NCI-H748 (cell line): ENCODE results near the gene NUTM1.

ENCODE experiments used
- DNase-seq: peaks from one replicate; lab custom pipeline; 2025; ENCODE audit not compliant: unreplicated experiment; lab: John Stamatoyannopoulos, UW

Gene NUTM1, protein sequence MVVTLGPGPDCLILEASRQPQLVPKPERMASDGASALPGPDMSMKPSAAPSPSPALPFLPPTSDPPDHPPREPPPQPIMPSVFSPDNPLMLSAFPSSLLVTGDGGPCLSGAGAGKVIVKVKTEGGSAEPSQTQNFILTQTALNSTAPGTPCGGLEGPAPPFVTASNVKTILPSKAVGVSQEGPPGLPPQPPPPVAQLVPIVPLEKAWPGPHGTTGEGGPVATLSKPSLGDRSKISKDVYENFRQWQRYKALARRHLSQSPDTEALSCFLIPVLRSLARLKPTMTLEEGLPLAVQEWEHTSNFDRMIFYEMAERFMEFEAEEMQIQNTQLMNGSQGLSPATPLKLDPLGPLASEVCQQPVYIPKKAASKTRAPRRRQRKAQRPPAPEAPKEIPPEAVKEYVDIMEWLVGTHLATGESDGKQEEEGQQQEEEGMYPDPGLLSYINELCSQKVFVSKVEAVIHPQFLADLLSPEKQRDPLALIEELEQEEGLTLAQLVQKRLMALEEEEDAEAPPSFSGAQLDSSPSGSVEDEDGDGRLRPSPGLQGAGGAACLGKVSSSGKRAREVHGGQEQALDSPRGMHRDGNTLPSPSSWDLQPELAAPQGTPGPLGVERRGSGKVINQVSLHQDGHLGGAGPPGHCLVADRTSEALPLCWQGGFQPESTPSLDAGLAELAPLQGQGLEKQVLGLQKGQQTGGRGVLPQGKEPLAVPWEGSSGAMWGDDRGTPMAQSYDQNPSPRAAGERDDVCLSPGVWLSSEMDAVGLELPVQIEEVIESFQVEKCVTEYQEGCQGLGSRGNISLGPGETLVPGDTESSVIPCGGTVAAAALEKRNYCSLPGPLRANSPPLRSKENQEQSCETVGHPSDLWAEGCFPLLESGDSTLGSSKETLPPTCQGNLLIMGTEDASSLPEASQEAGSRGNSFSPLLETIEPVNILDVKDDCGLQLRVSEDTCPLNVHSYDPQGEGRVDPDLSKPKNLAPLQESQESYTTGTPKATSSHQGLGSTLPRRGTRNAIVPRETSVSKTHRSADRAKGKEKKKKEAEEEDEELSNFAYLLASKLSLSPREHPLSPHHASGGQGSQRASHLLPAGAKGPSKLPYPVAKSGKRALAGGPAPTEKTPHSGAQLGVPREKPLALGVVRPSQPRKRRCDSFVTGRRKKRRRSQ

DNA sequence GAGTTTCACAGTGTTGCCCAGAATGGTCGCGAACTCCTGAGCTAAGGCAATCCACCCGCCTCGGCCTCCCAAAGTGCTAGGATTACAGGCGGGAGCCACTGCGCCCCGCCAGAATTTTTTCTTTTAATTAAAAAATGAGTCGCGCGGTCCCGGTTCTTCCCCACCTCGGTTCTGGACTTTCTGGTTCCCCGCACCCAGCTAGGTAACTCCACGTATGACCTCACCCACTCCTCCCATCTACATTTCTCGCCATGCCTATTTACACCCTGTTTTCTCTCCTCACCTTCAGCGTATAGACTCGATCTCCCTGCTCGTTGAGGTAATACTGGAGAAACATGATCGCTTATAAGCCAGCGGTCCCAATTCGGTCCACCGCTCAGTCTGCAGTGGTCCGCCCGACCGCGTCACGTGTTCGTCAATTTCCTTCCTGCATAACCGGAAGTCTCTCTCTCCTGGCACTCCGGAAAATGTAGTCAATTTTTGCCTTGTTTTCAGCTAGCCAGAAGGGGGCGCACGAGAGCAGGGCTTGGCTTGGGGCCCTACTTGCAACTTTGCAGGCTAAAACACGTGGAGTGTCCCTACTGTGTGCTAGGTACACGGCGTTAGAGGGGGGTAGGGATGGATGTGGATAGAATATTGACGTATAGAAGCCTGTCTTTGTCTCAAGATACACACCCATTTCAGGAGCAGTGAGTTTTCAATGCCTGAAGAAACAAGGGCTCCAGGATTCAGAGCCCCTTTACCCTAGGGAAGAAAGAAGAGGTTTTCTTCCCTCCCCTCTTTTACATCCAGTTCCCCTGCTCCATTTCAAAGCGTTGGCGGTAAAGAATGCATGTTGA, at the start of gene NUTM1, which contains the start of gene NOP10:
NUTM1 (plus strand) TSS at position 579 of the 839 bp plus-strand sequence. CDS start 382 bp downstream, outside the sequence.
NOP10 (minus strand) TSS at position 400 of the 839 bp plus-strand sequence; CDS start at position 337, 63 bp downstream.
- DNase-seq = peak; percentile 90

DNA sequence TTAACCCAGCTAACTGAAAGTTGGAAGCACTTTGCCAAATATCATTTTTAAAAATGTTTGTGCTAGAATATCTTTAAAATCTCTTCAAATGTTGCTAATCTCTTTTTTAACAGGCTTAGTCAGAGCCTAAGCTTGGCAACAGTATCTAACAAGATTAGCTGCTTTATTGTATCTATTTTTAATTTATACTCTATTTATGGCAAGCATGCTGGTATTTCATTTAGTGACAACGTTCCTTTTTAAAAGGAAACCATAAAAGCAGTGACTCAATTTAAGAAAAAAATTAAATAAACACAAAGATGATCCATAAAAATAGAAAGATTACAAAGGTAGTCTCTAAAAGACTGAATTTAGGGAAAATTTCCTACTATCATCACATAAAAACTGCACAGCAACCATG, 46.1 kb upstream of the NUTM1 start:
- DNase-seq = no peak

DNA sequence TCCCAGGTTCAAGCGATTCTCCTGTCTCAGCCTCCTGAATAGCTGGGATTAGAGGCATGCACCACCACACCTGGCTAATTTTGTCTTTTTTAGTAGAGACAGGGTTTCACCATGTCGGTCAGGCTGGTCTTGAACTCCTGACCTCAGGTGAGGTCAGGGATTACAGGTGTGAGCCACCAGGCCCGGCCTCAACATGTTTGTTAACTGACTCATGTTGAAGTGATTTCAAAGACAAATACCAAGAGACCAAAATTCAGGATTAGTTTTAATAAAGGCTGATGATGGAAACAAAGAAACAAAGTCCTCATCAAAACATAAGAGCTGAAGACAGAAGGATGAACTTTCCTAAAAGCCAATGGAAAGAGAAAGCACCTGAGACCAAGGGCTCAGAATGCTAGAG, 42.1 kb upstream of the NUTM1 start:
- DNase-seq = no peak

DNA sequence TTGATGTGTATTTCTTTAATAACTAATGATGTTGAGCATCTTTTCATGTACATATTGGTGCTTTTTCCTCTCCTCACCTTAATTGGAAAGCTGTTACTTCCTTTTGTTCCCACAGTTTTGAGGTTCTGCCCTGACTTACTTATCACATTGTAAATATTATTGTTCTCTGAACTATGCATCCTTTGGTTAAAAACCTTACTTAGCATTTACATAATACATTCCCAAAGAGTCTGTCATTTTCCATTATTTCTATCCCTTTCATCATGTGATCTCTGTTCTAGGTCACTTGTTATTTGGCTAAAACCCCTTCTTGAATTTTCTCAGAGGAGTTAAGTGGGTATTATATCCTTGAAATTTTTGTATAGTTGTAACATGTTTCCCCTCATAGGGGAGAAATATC, 38.5 kb upstream of the NUTM1 start:
- no peak for DNase-seq

DNA sequence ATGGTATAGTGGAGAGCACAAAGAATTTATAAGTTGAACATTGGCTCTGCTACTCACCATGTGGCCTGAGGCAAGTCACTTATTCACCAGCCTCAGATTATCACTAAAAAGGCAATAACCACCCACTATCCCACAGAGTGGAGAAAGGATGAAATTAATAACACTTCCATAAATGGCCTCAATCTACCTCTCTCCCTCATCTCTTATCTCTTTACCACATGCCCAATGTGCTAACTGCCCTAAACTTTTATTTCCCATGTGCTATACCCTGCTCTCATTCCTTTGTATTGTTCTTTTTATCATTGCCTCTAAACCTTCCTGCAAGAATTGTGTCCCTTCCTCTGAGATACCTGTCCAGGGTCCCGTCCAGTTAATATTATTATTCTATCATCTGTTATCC, 31.6 kb upstream of the NUTM1 start:
- DNase-seq = no peak

DNA sequence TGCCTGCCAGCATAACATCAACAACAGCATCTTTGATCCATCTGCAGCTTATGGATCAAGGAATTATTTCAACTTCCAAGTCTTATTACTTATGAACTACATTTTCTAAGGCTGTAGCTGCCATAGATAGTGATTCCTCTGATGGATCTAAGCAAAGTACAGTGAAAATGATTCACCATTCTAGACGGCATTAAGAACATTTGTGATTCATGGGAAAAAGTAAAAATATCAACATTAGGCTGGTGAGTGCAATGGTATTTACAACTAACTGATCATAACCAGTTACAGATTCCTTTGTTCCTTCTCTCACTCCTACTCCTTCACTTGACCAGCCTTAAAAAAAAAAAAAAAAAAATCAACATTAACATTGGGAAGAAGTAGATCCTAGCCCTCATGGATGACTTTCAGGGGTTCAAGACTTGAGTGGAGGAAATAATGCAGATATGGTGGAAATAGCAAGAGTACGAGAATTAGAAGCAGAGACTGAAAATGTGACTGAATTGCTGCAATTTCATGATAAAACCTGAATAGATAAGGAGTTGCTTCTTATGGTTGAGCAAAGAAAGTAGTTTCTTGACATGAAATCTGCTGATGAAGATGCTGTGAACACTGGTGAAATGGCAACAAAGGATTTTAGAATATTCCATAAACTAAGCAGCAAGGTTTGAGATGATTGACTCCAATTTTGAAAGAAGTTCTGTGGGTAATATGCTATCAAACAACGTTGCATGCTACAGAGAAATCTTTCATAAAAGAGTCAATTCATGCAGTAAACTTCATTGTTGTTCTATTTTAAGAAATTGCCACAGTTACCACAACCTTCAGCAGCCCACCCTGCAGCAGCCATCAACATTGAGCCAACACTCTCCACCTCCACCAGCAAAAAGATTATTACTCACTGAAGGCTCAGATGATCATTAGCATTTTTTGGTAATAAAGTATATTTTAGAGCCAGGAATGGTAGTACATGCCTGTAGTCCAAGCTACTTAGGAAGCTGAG, 28.3 kb upstream of the NUTM1 start:
- no peak for DNase-seq

DNA sequence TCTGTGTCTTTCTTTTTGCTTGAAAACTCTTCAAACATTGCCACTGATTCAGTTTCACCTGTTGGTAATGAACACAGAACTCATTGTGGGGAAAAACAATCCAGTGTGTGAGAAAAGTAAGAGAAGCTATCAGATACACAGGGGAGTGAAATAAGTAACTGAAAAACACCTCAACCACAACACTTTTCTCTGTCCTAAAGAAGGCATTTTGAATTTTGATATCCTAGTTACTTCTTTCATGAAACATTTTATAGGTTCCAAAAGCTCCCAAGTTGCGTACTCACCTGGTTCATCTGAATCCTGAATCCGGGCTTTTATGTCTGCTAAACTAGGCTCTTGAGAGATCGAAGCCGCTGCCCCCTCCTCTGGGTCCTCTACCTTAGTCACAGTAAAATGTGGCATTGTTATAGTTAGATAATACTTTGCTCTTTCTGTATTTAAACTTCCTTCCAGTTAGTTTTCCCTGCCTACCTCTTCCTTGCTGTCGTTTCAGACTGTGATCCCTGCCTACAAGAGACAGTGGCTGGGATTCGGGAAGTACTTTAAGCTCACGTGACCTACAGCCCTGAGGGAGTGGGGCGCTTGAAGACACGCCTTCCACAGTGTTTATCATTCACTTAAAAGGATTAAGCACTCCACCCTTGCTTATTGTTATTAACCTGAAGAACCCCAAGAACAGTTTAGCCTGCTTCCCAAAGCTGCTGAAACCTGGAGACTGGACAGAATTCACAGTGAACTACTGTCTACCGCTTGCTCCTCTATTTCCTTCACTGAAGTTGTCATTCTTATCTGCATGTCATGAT, 24.6 kb upstream of the NUTM1 start:
- DNase-seq = peak; percentile 70

DNA sequence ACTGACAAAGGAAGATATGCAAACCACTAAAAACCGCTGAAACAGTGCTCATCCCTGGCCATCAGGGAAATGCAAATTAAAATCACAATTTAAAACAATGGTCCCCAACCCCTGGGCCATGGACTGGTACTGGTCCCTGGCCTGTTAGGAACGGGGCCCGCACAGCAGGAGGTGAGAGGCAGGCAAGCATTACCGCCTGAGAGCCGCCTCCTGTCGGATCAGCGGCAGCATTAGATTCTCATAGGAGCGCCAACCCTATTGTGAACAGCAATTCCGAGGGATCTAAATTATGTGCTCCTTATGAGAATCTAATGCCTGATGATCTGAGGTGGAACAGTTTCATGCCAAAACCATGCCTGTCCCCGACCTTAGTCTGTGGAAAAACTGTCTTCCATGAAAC, 19.9 kb upstream of the NUTM1 start:
- DNase-seq = no peak

DNA sequence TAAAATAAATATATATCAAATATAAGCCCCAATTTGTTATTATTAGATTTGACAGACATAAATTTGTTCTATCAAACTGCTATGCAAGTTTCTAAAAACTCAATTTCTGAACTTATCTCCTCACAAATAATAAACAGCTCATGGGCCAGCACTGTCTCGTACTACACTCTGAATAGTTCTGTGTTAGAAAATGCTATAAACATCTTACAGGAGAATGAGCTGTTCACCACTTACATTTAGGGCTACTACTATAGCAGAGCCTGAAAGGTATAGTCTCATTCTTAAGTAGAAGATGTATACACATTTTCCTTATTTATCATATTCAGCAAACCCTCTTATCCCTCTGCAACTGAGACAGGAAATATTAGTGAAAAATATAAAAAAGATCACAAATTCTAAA, 18.2 kb upstream of the NUTM1 start:
- no peak for DNase-seq

DNA sequence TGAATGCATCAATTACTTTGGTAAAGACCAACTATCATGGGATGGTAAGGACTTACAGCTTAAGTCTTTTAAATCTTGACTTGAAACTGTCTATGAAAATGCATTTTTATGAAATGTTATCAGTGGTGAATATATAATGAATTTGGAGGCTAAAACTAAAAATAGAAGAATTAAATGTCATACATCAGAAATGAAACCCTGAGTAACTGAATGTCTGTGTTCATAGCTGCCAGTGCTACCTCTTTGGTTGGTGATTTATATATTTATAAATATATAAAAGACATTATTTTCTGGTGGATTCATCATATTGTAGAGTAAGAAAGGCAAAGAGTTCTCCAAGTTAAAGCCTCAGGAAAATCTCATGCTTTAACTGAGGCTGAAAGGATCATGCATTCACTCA, 17.7 kb upstream of the NUTM1 start:
- DNase-seq = no peak

DNA sequence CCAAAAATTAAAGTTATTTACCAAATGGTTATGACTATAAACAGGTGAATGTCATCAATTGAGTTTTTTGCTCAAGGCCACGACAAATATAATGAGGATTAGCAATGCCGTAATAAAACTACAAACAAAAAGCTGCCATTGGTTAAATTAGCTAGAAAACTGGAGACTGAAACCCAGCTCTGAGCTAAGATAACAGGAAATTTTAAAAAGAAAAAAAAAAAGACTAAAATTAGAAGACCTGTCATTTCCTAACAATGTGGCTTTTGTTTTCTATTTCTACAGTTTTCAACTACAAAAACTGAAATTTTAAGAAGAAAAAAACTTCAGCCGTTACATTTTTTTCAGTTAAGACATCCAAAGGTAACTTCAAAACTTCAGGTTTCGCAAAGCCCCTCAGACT, 15.2 kb upstream of the NUTM1 start:
- DNase-seq = no peak

DNA sequence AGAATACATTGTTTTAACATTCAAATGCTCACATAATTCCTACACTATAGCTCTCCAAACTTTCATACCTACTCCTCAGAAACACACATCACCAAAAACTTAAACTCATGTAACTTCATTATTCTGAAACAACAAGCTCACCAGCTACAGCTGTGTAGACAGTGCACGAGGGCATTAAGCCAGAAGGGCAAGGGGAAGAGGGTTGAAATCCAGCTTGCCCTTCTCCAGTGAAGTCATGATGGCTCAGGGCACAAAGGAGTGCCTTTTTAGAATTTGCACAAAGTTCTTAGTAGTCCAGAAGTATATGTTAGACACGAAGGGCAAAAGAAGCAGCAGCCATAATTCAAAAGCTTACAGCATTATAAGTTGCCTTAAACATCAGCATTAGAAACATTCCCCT, 14.1 kb upstream of the NUTM1 start:
- DNase-seq = no peak

DNA sequence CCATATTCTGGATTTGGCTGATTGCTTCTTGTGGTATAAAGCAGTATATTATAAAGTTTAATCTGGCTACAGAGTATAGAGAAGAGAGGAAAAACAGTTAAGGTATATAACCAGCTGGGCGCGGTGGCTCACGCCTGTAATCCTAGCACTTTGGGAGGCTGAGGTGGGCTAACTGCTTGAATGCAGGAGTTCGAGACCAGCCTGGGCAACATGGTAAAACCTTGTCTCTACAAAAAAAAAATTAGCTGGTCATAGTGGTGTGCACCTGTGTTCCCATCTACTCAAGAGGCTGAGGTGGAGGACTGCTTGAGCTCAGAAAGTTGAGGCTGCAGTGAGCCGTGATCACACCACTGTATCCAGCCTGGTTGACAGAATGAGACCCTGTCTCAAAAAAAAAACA, 12.8 kb upstream of the NUTM1 start:
- no peak for DNase-seq

DNA sequence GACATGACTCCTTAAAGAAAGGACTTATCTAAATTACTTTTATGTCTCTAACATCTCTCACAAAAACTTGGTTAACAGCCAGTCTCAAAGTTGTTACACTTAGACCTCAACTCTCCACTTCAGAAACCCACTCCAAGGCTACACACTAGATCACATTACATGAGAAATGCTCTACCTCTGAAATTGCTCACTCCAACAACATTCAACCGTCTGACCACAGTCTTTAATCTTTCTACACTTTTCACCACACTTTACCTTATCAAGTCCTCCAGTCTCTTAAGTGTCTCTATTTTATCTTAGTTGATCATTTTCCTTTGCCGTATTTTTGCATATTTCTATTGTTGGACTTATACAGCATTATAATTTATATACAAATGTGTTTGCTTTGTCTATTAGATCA, 11.3 kb upstream of the NUTM1 start:
- DNase-seq = no peak

DNA sequence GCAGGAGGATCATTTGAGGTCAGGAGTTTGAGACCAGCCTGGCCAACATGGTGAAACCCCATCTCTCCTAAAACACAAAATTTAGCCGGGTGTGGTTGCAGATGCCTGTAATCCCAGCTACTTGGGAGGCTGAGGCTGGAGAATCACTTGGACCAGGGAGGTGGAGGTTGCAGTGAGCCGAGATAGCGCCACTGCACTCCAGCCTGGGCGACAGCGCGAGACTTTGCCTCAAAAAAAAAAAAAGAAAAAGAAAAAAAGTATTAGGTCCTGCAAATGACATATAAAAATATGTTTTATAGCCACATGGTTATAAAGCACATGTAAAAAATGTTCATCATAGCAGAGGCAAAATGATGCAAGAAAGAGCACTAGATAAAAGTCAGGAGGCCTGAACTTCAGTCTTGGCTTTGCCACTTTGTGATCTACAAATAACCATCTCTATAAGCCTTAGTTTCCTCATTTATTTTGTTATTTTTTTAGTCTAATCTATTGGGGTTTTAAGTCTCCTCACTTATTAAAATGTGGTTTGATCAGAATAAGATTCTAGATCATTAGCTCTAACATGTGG, 10.5 kb upstream of the NUTM1 start:
- no peak for DNase-seq

DNA sequence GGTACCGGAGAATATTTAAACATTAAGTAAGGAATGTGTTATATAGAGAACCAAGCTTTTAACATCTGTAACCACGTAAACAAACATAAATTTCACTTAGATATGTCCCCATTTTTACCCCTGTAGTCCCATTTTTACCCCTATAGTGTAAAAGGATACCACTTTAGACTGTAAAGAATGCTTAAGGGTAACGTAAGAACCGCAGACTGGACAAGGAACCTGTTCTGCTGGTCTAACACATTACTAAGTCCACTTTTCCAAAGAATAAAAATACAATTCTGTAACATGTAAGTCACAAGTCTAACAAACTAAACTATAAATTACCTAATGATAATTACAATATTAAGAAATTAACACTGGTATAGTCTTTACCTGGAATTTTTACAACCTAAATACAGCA, 8.4 kb upstream of the NUTM1 start:
- DNase-seq = no peak

DNA sequence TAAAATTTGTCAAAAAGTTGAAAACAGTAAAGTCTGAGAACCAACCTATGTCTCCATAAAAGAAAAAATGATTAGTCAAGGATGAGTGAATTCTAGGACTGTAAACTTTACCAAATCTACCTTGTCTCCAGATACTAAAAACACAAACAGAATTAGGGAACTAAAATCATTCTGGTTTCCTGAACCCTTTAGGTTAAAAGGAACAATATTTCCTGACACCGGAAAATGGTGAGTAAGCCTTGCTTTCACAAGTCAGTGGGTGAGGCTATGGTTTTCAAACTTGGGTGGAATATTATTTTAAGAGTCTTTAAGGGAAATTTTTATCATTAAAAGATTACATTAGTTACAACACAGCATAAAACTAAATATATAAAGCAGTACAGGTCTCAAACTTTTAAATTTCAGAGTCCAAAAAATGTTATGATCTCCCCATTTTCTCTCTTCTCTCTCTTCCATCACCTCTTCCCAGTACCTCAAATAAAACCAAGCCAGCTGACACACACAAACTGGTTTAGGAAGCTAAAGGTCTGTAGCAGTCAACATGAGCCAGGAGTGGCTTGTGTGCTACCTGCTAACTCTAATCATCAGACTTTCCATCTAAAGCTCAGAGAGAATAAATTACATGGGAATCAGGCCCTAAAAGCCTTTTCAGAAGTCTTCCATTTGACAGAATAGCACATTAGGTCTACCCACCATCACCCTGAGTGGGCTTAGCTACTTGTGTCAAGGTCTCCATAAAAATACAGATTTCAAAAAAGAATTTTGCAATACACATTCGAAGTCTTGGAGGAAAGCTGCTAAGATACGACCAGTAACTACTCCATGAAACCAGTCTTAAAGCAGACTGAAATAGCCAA, 7.7 kb upstream of the NUTM1 start:
- DNase-seq = no peak
